H9 (cell line): Measurements from ENCODE around the gene QSOX2. TPM values are rescaled to one million over a fixed set of nuclear protein-coding genes. Genes with fewer than 3 reads are reported as not detected.

Experiments used
- DNase-seq: peaks from one replicate; pipeline ENCODE4 v3.0.0-alpha.2; 2017
- H2AFZ ChIP-seq: one replicate; pipeline ENCODE4 v1.6.1; 2013; ENCODE audit warnings: mild to moderate bottlenecking, low read length, control low read depth, moderate library complexity
- H2AK5ac ChIP-seq: 2 replicates; pipeline ENCODE4 v1.6.1; 2013; ENCODE audit warnings: low read length, control low read depth, mixed read lengths; ENCODE audit not compliant: insufficient read length
- H2BK120ac ChIP-seq: one replicate; pipeline ENCODE4 v1.6.1; 2013; ENCODE audit warnings: low read depth, mild to moderate bottlenecking, low read length, control low read depth, inconsistent platforms; ENCODE audit not compliant: poor library complexity, severe bottlenecking
- H2BK12ac ChIP-seq: 2 replicates; pipeline ENCODE4 v1.6.1; 2013; ENCODE audit warnings: low read length, control low read depth, mixed read lengths, low read depth; ENCODE audit not compliant: insufficient read length
- H2BK15ac ChIP-seq: 2 replicates; pipeline ENCODE4 v1.6.1; 2013; ENCODE audit warnings: low read depth, low read length, control low read depth
- H2BK20ac ChIP-seq: one replicate; pipeline ENCODE4 v1.6.1; 2013; ENCODE audit warnings: low read depth, mild to moderate bottlenecking, low read length, control low read depth, inconsistent platforms; ENCODE audit not compliant: poor library complexity, severe bottlenecking
- H2BK5ac ChIP-seq: 2 replicates; pipeline ENCODE4 v1.6.1; 2013; ENCODE audit warnings: low read length, control low read depth, mixed read lengths; ENCODE audit not compliant: insufficient read length
- H3K14ac ChIP-seq: 2 replicates; pipeline ENCODE4 v1.6.1; 2013; ENCODE audit warnings: low read length, control low read depth; ENCODE audit not compliant: insufficient read depth
- H3K18ac ChIP-seq: 2 replicates; pipeline ENCODE4 v1.6.1; 2013; ENCODE audit warnings: low read depth, mild to moderate bottlenecking, mixed read lengths, low read length, control low read depth; ENCODE audit not compliant: insufficient read length
- H3K23ac ChIP-seq: 2 replicates; pipeline ENCODE4 v1.6.1; 2013; ENCODE audit warnings: low read length, control low read depth, mixed read lengths, low read depth; ENCODE audit not compliant: insufficient read length
- H3K23me2 ChIP-seq: 2 replicates; pipeline ENCODE4 v1.6.1; 2013; ENCODE audit warnings: low read depth, mild to moderate bottlenecking, mixed read lengths, low read length, control low read depth; ENCODE audit not compliant: insufficient read length, poor library complexity, severe bottlenecking
- H3K27ac ChIP-seq: 2 replicates; pipeline ENCODE4 v1.5.1; 2013; ENCODE audit warnings: low read length, control low read depth, mixed read lengths, low read depth; ENCODE audit not compliant: insufficient read length
- H3K27me3 ChIP-seq: 2 replicates; pipeline ENCODE4 v1.6.1; 2013; ENCODE audit warnings: low read length, control low read depth, inconsistent platforms; ENCODE audit not compliant: insufficient read depth
- H3K4ac ChIP-seq: 2 replicates; pipeline ENCODE4 v1.6.1; 2013; ENCODE audit warnings: low read depth, mild to moderate bottlenecking, control low read depth, inconsistent platforms, low read length, moderate library complexity
- H3K4me1 ChIP-seq: 2 replicates; pipeline ENCODE4 v1.6.1; 2013; ENCODE audit warnings: low read length, control low read depth, inconsistent platforms; ENCODE audit not compliant: insufficient read depth
- H3K4me2 ChIP-seq: 2 replicates; pipeline ENCODE4 v1.6.1; 2013; ENCODE audit warnings: low read length, control low read depth, mixed read lengths; ENCODE audit not compliant: insufficient read length, insufficient read depth
- H3K56ac ChIP-seq: 2 replicates; pipeline ENCODE4 v1.6.1; 2013; ENCODE audit warnings: low read depth, mild to moderate bottlenecking, mixed read lengths, low read length, control low read depth; ENCODE audit not compliant: insufficient read length
- H3K79me1 ChIP-seq: 2 replicates; pipeline ENCODE4 v1.6.1; 2013; ENCODE audit warnings: low read depth, mild to moderate bottlenecking, moderate library complexity, low read length, control low read depth, inconsistent platforms; ENCODE audit not compliant: insufficient read depth, poor library complexity, severe bottlenecking
- H3K79me2 ChIP-seq: 2 replicates; pipeline ENCODE4 v1.6.1; 2013; ENCODE audit warnings: low read length, control low read depth, inconsistent platforms; ENCODE audit not compliant: insufficient read depth
- H3K9ac ChIP-seq: 2 replicates; pipeline ENCODE4 v1.6.1; 2013; ENCODE audit warnings: low read length, control low read depth, mixed read lengths; ENCODE audit not compliant: insufficient read length; ENCODE audit errors: extremely low read depth
- H3K9me3 ChIP-seq: one replicate; pipeline ENCODE4 v1.6.1; 2013; ENCODE audit warnings: low read depth, low read length, inconsistent platforms; ENCODE audit not compliant: control insufficient read depth
- H3T11ph ChIP-seq: one replicate; pipeline ENCODE4 v1.6.1; 2013; ENCODE audit warnings: mild to moderate bottlenecking, low read length, control low read depth, inconsistent platforms
- H4K20me1 ChIP-seq: one replicate; pipeline ENCODE4 v1.6.1; 2013; ENCODE audit not compliant: control insufficient read depth, insufficient read length, insufficient read depth
- H4K5ac ChIP-seq: 2 replicates; pipeline ENCODE4 v1.6.1; 2013; ENCODE audit warnings: low read depth, mild to moderate bottlenecking, mixed read lengths, low read length, control low read depth; ENCODE audit not compliant: insufficient read length
- H4K8ac ChIP-seq: replicated peaks from 2 replicates; pipeline ENCODE4 v1.6.1; 2013; ENCODE audit warnings: low read length, control low read depth, mixed read lengths, low read depth; ENCODE audit not compliant: insufficient read length
- H4K91ac ChIP-seq: 2 replicates; pipeline ENCODE4 v1.6.1; 2013; ENCODE audit warnings: low read depth, mild to moderate bottlenecking, moderate library complexity, mixed read lengths, low read length, control low read depth; ENCODE audit not compliant: insufficient read length
- H3K27ac Mint-ChIP-seq, 3 experiments: 2 replicates in 2 of 3; 3 replicates in 1 of 3; pipeline ENCODE4 v1.8.0; 2020 to 2021; ENCODE audit warnings: mixed read lengths in 3 of 3, mild to moderate bottlenecking in 1 of 3, moderate library complexity in 1 of 3
- H3K27me3 Mint-ChIP-seq: 2 replicates; pipeline ENCODE4 v1.8.0; 2021; ENCODE audit warnings: low read depth, mild to moderate bottlenecking, moderate library complexity, mixed read lengths
- H3K36me3 Mint-ChIP-seq, 3 experiments: 2 replicates in 2 of 3; 3 replicates in 1 of 3; pipeline ENCODE4 v1.8.0; 2020 to 2021; ENCODE audit warnings: low read depth in 3 of 3, mixed read lengths in 3 of 3; ENCODE audit not compliant: insufficient read depth in 1 of 3
- H3K4me1 Mint-ChIP-seq, 2 experiments: 2 replicates each; pipeline ENCODE4 v1.8.0; 2020; ENCODE audit warnings: mixed read lengths in 2 of 2
- H3K4me3 Mint-ChIP-seq, 2 experiments: 2 replicates in 1 of 2; 3 replicates in 1 of 2; pipeline ENCODE4 v1.8.0; 2020 to 2021; ENCODE audit warnings: mild to moderate bottlenecking in 2 of 2, mixed read lengths in 2 of 2, moderate library complexity in 1 of 2
- H3K9me3 Mint-ChIP-seq, 2 experiments: 2 replicates in 1 of 2; 3 replicates in 1 of 2; pipeline ENCODE4 v1.8.0; 2020; ENCODE audit warnings: mild to moderate bottlenecking in 2 of 2, mixed read lengths in 2 of 2, moderate library complexity in 1 of 2
- WGBS: extraction: QIAGEN DNeasy Blood & Tissue Kit; methylation state at CpG from one replicate; pipeline ENCODE4 v1.1.7; 2013; ENCODE audit warnings: missing lambda C conversion rate, low lambda C conversion rate, mixed read lengths; ENCODE audit not compliant: insufficient read length; ENCODE audit errors: extremely low coverage; 5-methylcytosine and 5-hydroxymethylcytosine counted together
- total RNA-seq: library from RNA; stranded (reverse); gene quantifications from 2 replicates; pipeline ENCODE4 v1.2.1, GENCODE V29; 2021
- TF ChIP-seq, protein P1 (sequence below): fragments of 200-600 bp; sonication (generic); conservative IDR thresholded peaks from 3 replicates; pipeline ENCODE4 v1.8.0; 2021; ENCODE audit warnings: antibody characterized with exemption, mild to moderate bottlenecking

QSOX2 gene
- total RNA-seq, 1 experiment from 2014 or later: 25.8 TPM

DNA sequence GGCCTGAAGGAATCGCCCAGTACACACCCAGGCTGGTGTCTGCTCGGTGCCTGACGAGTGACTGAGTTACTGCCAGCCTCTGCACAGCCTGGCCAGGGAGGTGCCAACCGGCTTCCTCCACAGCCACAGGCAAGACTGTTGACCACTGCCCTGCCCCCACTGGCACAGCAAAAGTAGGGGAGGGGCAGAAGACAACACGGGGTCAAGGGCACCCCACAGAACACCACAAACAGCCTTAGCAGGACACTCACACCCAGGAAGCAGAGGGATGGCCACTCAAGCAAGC, 40.0 kb downstream of the QSOX2 start:
- Mint-ChIP-seq H3K4me3 (no peak overlapping the region), H3K27ac (no peak overlapping the region), H3K27me3 (peaks cover 57% of the 10 kb centered on the region), H3K36me3 (peaks cover 7 to 20% (median 16%) of the 10 kb centered on the region in 3 experiments; a peak in 6 of 7 replicates), H3K9me3 (no peaks in the 10 kb centered on the region), H3K4me1 (peaks cover 0 to 9% of the 10 kb centered on the region in 2 experiments; a peak in 1 of 4 replicates)
- Histone ChIP-seq H3K23ac (no peak overlapping the region), H3K4me1 (no peaks in the 10 kb centered on the region), H3K79me1 (no peaks in the 10 kb centered on the region), H2AK5ac (no peak overlapping the region), H3K9ac (no peak overlapping the region), H3K27me3 (peaks cover 40% of the 10 kb centered on the region), H2BK20ac (no peak overlapping the region), H2AFZ (no peak overlapping the region), H4K20me1 (no peaks in the 10 kb centered on the region), H2BK12ac (no peak overlapping the region), H3K4ac (no peak overlapping the region), H3K14ac (no peak overlapping the region), H2BK5ac (no peak overlapping the region), H4K91ac (no peak overlapping the region), H3K9me3 (no peaks in the 10 kb centered on the region), H2BK15ac (no peak overlapping the region), H3K79me2 (no peaks in the 10 kb centered on the region), H2BK120ac (no peak overlapping the region), H3K56ac (no peak overlapping the region), H3K4me2 (no peak overlapping the region), H4K8ac (no peak overlapping the region), H3K23me2 (no peaks in the 10 kb centered on the region), H4K5ac (no peak overlapping the region), H3K18ac (no peak overlapping the region), H3T11ph (no peak overlapping the region), H3K27ac (no peak overlapping the region)
- TF ChIP-seq, protein P1, sequence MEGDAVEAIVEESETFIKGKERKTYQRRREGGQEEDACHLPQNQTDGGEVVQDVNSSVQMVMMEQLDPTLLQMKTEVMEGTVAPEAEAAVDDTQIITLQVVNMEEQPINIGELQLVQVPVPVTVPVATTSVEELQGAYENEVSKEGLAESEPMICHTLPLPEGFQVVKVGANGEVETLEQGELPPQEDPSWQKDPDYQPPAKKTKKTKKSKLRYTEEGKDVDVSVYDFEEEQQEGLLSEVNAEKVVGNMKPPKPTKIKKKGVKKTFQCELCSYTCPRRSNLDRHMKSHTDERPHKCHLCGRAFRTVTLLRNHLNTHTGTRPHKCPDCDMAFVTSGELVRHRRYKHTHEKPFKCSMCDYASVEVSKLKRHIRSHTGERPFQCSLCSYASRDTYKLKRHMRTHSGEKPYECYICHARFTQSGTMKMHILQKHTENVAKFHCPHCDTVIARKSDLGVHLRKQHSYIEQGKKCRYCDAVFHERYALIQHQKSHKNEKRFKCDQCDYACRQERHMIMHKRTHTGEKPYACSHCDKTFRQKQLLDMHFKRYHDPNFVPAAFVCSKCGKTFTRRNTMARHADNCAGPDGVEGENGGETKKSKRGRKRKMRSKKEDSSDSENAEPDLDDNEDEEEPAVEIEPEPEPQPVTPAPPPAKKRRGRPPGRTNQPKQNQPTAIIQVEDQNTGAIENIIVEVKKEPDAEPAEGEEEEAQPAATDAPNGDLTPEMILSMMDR: no peak
- no CpG with 5 or more reads among the region's 5 CpGs for WGBS
- no peak for DNase-seq
